HFFc6 (cell line): Measurements from ENCODE around the gene CYP26A1. TPM values are rescaled to one million over a fixed set of nuclear protein-coding genes. Genes with fewer than 3 reads are reported as not detected.
A peak's percentile ranks its signal among the peaks of the same experiment; 100 is the strongest.

Experiments
- DNase-seq: peaks from one replicate; pipeline ENCODE4 v3.0.0-alpha.2; 2018
- H3K27ac Mint-ChIP-seq: 2 replicates; pipeline ENCODE4 v1.8.0; 2020; ENCODE audit warnings: mild to moderate bottlenecking, mixed read lengths
- H3K27me3 Mint-ChIP-seq: 2 replicates; pipeline ENCODE4 v1.8.0; 2021; ENCODE audit warnings: mild to moderate bottlenecking, moderate library complexity, mixed read lengths; ENCODE audit not compliant: insufficient read depth
- H3K36me3 Mint-ChIP-seq: 2 replicates; pipeline ENCODE4 v1.8.0; 2021; ENCODE audit warnings: low read depth, mixed read lengths
- H3K4me1 Mint-ChIP-seq: 2 replicates; pipeline ENCODE4 v1.8.0; 2020; ENCODE audit warnings: low read depth, mixed read lengths
- H3K4me3 Mint-ChIP-seq: 2 replicates; pipeline ENCODE4 v1.8.0; 2020; ENCODE audit warnings: mild to moderate bottlenecking, moderate library complexity, mixed read lengths
- H3K9me3 Mint-ChIP-seq: 2 replicates; pipeline ENCODE4 v1.8.0; 2020; ENCODE audit warnings: mild to moderate bottlenecking, mixed read lengths
- CTCF ChIP-seq: fragments of 200-600 bp; sonication (generic); IDR thresholded peaks from 2 replicates; pipeline ENCODE4 v1.5.0; 2021; ENCODE audit warnings: antibody characterized with exemption, mild to moderate bottlenecking
- long read RNA-seq: library from polyadenylated mRNA; unstranded; transcript quantifications from one replicate; pipeline ENCODE4 v2.0.0, GENCODE V29; 2019
- total RNA-seq, 6 experiments: library from RNA; stranded (reverse); fragmentation: NEBNext Ultra II Directional; extraction: Animal tissue kit (Norgen Biotek cat#: 25700); gene quantifications; 2 replicates in 1 of 6; 3 replicates in 5 of 6; pipeline ENCODE4 v1.2.3, GENCODE V29; 2021

Gene CYP26A1
- total RNA-seq: not detected
- long read RNA-seq: 0 reads

GRCh38 chr10:93073539-93074146 is at the start of gene CYP26A1:
CYP26A1 (plus strand) TSS chr10:93073893; CDS start chr10:93073935, 42 bp downstream.
- DNase-seq: no peak
- Mint-ChIP-seq H3K4me3 (peak within 1 kb of the TSS; percentile 36; the same call in 1 of the 2 replicates), H3K27me3 (peaks cover 48% of the 10 kb centered on the region), H3K36me3 (no peaks in the 10 kb centered on the region; the same call in 1 of the 2 replicates), H3K4me1 (peaks cover 21% of the 10 kb centered on the region), H3K27ac (no peak within 1 kb of the TSS), H3K9me3 (no peaks in the 10 kb centered on the region)
- TF ChIP-seq CTCF: no peak

- peaks cover 14% of the 10 kb centered on the region for H3K36me3 Mint-ChIP-seq
- no peak for TF ChIP-seq CTCF
- peaks cover 3% of the 10 kb centered on the region; the same call in 1 of the 2 replicates for H3K27me3 Mint-ChIP-seq
- no peak overlapping the region for H3K4me3 Mint-ChIP-seq
- H3K4me1 Mint-ChIP-seq: peaks cover 29% of the 10 kb centered on the region
- H3K27ac Mint-ChIP-seq: no peak overlapping the region
- H3K9me3 Mint-ChIP-seq: peaks cover 11% of the 10 kb centered on the region; the same call in 1 of the 2 replicates
- no peak for DNase-seq
These were observed 47.6 kb upstream of the CYP26A1 start for GRCh38 chr10:93026072-93026471.

GRCh38 chr10:93027508-93027907 is 46.2 kb upstream of the CYP26A1 start:
- no peak for TF ChIP-seq CTCF
- Mint-ChIP-seq H3K36me3 (peaks cover 14% of the 10 kb centered on the region), H3K4me1 (peaks cover 44% of the 10 kb centered on the region), H3K9me3 (peaks cover 11% of the 10 kb centered on the region; the same call in 1 of the 2 replicates), H3K4me3 (no peak overlapping the region), H3K27ac (no peak overlapping the region), H3K27me3 (peaks cover 3% of the 10 kb centered on the region; the same call in 1 of the 2 replicates)
- no peak for DNase-seq

GRCh38 chr10:93028883-93029282 is 44.8 kb upstream of the CYP26A1 start:
- peak; percentile 58 for DNase-seq
- H3K27me3 Mint-ChIP-seq: peaks cover 3% of the 10 kb centered on the region; the same call in 1 of the 2 replicates

GRCh38 chr10:93030409-93030808 is 43.3 kb upstream of the CYP26A1 start:
- Mint-ChIP-seq H3K4me1 (peaks cover 68% of the 10 kb centered on the region), H3K9me3 (peaks cover 11% of the 10 kb centered on the region; the same call in 1 of the 2 replicates), H3K27ac (peak overlapping the region; percentile 85), H3K4me3 (peak overlapping the region; percentile 71), H3K27me3 (peaks cover 3% of the 10 kb centered on the region; the same call in 1 of the 2 replicates), H3K36me3 (peaks cover 14% of the 10 kb centered on the region)
- DNase-seq: peak; percentile 77
- TF ChIP-seq CTCF: no peak

More at GRCh38 chr10:93028883-93029282, 44.8 kb upstream of the CYP26A1 start:
- Mint-ChIP-seq H3K4me3 (peak overlapping the region; percentile 19), H3K36me3 (peaks cover 14% of the 10 kb centered on the region), H3K27ac (peak overlapping the region; percentile 85), H3K4me1 (peaks cover 58% of the 10 kb centered on the region), H3K9me3 (peaks cover 11% of the 10 kb centered on the region; the same call in 1 of the 2 replicates)
- no peak for TF ChIP-seq CTCF
